Large intestine (tissue), 3 donors: Measurements from ENCODE around the gene SLC26A1. TPM values are rescaled to one million over a fixed set of nuclear protein-coding genes. Genes with fewer than 3 reads are reported as not detected.

ENCODE experiments used
- DNase-seq, 2 donors: peaks; one replicate each; pipeline versions ENCODE4 v3.0.0 to v3.0.0-alpha.2; 2013
- H3K27ac ChIP-seq: one replicate; pipeline ENCODE4 v1.5.1; 2013; ENCODE audit warnings: low read length
- H3K27me3 ChIP-seq: 2 replicates; pipeline ENCODE4 v1.6.1; 2013; ENCODE audit warnings: low read length; ENCODE audit not compliant: control insufficient read depth, insufficient read depth
- H3K36me3 ChIP-seq: 2 replicates; pipeline ENCODE4 v1.6.1; 2013; ENCODE audit warnings: low read length; ENCODE audit not compliant: control insufficient read depth, insufficient read depth
- H3K4me1 ChIP-seq: one replicate; pipeline ENCODE4 v1.6.1; 2013; ENCODE audit warnings: low read length; ENCODE audit not compliant: control insufficient read depth, insufficient read depth
- H3K4me3 ChIP-seq: one replicate; pipeline ENCODE4 v1.5.1; 2013; ENCODE audit warnings: low read length
- H3K9me3 ChIP-seq: one replicate; pipeline ENCODE4 v1.6.1; 2013; ENCODE audit warnings: mild to moderate bottlenecking, low read depth, low read length, moderate library complexity; ENCODE audit not compliant: control insufficient read depth
- WGBS: methylation state at CpG from one replicate; pipeline ENCODE4 v1.1.5; 2013; ENCODE audit warnings: low lambda C conversion rate; ENCODE audit not compliant: insufficient coverage; 5-methylcytosine and 5-hydroxymethylcytosine counted together
- polyA plus RNA-seq: library from polyadenylated mRNA; unstranded; fragments of 120-200 nt; gene quantifications from one replicate; pipeline ENCODE4 v1.2.1, GENCODE V29; 2013

SLC26A1 gene
- polyA plus RNA-seq, 1 donor = 10.1 TPM

GRCh38 chr4:1013225-1014073, 20.2 kb upstream of the SLC26A1 start:
- no peak overlapping the region for H3K4me3 ChIP-seq
- peaks cover 3% of the 10 kb centered on the region for H3K36me3 ChIP-seq
- no CpG with 5 or more reads among the region's 43 CpGs for WGBS
- peaks cover 4% of the 10 kb centered on the region for H3K9me3 ChIP-seq
- H3K4me1 ChIP-seq = peaks cover 29% of the 10 kb centered on the region
- H3K27me3 ChIP-seq = peaks cover 14% of the 10 kb centered on the region
- H3K27ac ChIP-seq = no peak overlapping the region
- DNase-seq = no peak

DNA sequence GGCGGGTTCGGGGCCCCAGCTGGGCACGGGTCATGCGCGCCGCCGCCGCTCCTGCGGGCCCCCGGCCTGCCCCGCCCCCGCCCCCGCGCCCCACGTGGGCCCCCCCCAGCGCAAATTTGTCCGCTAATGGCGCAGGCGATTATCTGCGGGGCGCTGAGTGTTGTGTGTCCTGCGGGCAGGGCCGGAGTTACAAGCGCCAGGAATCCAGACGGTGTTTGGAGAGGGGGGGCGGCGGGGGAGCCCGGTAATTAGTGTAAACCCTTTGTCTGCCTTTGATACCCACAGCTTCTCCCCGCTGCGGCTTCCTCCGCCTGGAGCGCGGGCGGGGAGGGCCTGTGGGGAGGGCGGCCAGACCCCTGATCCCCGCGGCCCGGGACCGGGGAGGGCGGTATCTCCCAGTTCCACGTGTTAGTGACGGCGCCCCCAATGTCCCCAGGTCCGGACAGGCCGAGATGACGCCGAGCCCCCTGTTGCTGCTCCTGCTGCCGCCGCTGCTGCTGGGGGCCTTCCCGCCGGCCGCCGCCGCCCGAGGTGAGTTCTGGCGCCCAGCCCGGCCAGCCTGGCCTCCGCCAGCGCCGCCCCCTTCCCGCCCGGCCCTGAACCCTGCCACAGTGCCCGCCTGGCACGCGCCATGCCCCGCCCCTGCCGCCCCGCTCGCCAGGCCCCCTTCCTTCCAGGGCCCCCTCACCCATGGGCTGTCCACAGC, 19.0 kb upstream of the SLC26A1 start:
- no peak overlapping the region for H3K27ac ChIP-seq
- DNase-seq = peak in 1 of 2 donors; percentile 54
- H3K27me3 ChIP-seq = peaks cover 25% of the 10 kb centered on the region
- H3K4me3 ChIP-seq = peak overlapping the region; percentile 51
- peaks cover 3% of the 10 kb centered on the region for H3K36me3 ChIP-seq
- no CpG with 5 or more reads among the region's 69 CpGs for WGBS
- H3K9me3 ChIP-seq = peaks cover 4% of the 10 kb centered on the region
- peaks cover 29% of the 10 kb centered on the region for H3K4me1 ChIP-seq

GRCh38 chr4:1011666-1012033, 18.4 kb upstream of the SLC26A1 start:
- peaks cover 4% of the 10 kb centered on the region for H3K9me3 ChIP-seq
- peaks cover 30% of the 10 kb centered on the region for H3K27me3 ChIP-seq
- no peak overlapping the region for H3K27ac ChIP-seq
- no CpG with 5 or more reads among the region's 69 CpGs for WGBS
- peaks cover 3% of the 10 kb centered on the region for H3K36me3 ChIP-seq
- peaks cover 29% of the 10 kb centered on the region for H3K4me1 ChIP-seq
- no peak overlapping the region for H3K4me3 ChIP-seq
- DNase-seq = no peak

DNA sequence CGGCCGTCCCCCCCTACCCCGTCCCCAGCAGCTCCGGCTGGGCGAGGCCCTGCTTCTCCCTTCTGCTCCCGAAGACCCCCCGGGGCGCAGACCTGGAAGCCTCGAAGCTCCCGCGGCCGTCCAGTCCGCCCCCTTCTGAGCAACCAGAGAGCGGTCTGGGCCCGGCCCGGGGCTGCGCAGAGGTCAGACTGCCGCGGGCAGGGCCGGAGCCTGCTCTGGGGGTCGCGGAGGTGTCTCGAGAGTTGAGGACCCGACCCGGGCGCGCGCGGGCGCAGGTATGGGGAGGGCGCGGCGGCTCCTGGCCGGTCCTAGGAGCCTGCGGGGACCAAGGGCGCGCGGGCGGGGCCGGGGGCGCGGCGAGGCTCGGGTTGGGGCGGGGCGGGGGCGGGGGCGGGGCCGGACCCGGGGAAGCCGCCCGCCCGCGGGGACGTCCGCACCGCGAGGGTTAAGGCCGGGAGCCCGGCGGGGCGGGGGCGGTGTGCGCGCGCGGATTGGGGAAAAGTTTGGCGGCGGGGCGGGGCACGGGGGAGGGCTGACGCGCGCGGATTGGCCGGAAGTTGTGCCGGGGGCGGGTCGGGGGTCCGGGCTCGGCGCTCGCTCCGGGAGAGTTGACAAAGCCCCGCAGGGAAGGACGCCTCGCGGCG, 17.9 kb upstream of the SLC26A1 start, which contains the start of gene FGFRL1:
Gene FGFRL1, plus strand, starts transcription at position 605 of the 644 bp plus-strand sequence. CDS start 860 bp downstream, outside the sequence.
- Histone ChIP-seq H3K27me3 (peaks cover 35% of the 10 kb centered on the region), H3K27ac (peak within 1 kb of the TSS; percentile 62), H3K36me3 (peaks cover 3% of the 10 kb centered on the region), H3K9me3 (peaks cover 4% of the 10 kb centered on the region), H3K4me1 (peaks cover 29% of the 10 kb centered on the region), H3K4me3 (peak within 1 kb of the TSS; percentile 51)
- no CpG with 5 or more reads among the region's 89 CpGs for WGBS
- peak; percentile 75 to 87 for DNase-seq

GRCh38 chr4:1010395-1011021, 17.3 kb upstream of the SLC26A1 start:
- no CpG with 5 or more reads among the region's 36 CpGs for WGBS
- Histone ChIP-seq H3K27me3 (peaks cover 37% of the 10 kb centered on the region), H3K36me3 (peaks cover 3% of the 10 kb centered on the region), H3K9me3 (peaks cover 4% of the 10 kb centered on the region), H3K4me3 (peak overlapping the region; percentile 27), H3K27ac (peak overlapping the region; percentile 62), H3K4me1 (peaks cover 29% of the 10 kb centered on the region)
- peak; percentile 72 to 86 for DNase-seq

- Histone ChIP-seq H3K4me1 (peaks cover 29% of the 10 kb centered on the region), H3K27me3 (peaks cover 44% of the 10 kb centered on the region), H3K4me3 (peak overlapping the region; percentile 53), H3K27ac (peak overlapping the region; percentile 67), H3K36me3 (peaks cover 3% of the 10 kb centered on the region), H3K9me3 (peaks cover 4% of the 10 kb centered on the region)
- DNase-seq = peak in 1 of 2 donors; percentile 79
- no CpG with 5 or more reads among the region's 109 CpGs for WGBS
These were observed 16.6 kb upstream of the SLC26A1 start for GRCh38 chr4:1009542-1010394.

- peaks cover 4% of the 10 kb centered on the region for H3K9me3 ChIP-seq
- H3K36me3 ChIP-seq = peaks cover 3% of the 10 kb centered on the region
- peaks cover 52% of the 10 kb centered on the region for H3K27me3 ChIP-seq
- no peak overlapping the region for H3K27ac ChIP-seq
- peak overlapping the region; percentile 53 for H3K4me3 ChIP-seq
- peaks cover 23% of the 10 kb centered on the region for H3K4me1 ChIP-seq
- WGBS = 0% methylated on average over 2 of the region's 36 CpGs
- DNase-seq = peak in 1 of 2 donors; percentile 41
These were observed 15.8 kb upstream of the SLC26A1 start for GRCh38 chr4:1008840-1009541.

DNA sequence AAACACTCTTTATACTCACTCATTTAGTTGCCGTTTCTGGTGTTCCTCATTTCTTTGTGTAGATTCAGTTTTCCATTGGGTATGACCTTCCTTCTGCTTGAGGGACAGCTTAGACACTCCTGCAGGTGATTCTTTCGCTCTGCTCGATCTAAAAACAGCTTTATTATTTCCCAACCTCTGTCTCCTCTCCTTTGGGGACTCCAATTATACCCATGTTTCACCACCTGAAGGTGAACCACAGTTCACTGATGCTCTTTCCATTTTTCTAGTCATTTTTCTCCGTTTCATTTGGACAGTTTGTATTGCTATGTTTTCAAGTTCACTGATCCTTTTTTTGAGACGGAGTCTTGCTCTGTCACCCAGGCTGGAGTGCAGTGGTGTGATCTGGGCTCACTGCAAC, 13.7 kb upstream of the SLC26A1 start:
- Histone ChIP-seq H3K4me1 (peaks cover 19% of the 10 kb centered on the region), H3K9me3 (peaks cover 8% of the 10 kb centered on the region), H3K27me3 (peaks cover 71% of the 10 kb centered on the region), H3K36me3 (no peaks in the 10 kb centered on the region), H3K4me3 (no peak overlapping the region), H3K27ac (no peak overlapping the region)
- DNase-seq = no peak
- whole genome bisulfite sequencing = 94% methylated on average over 3 of the region's 5 CpGs
